GM23248 (cell line): ENCODE measurements around the gene A1BG. TPM values are rescaled to one million over a fixed set of nuclear protein-coding genes. Genes with fewer than 3 reads are reported as not detected.

ENCODE experiments used
- DNase-seq: peaks from one replicate; pipeline ENCODE4 v3.0.0-alpha.2; 2015
- H2AFZ ChIP-seq: fragments of 200-600 bp; sonication (generic); 2 replicates; pipeline ENCODE4 v1.6.1; 2016; ENCODE audit warnings: antibody characterized with exemption
- H3F3A ChIP-seq: fragments of 200-600 bp; sonication (generic); 2 replicates; pipeline ENCODE4 v1.6.1; 2016; ENCODE audit warnings: mild to moderate bottlenecking, antibody characterized with exemption, mixed run types; ENCODE audit not compliant: insufficient read depth
- H3K27ac ChIP-seq: fragments of 200-600 bp; sonication (generic); 2 replicates; pipeline ENCODE4 v1.5.1; 2016; ENCODE audit warnings: mild to moderate bottlenecking
- H3K27me3 ChIP-seq: fragments of 200-600 bp; sonication (generic); replicated peaks from 2 replicates; pipeline ENCODE4 v1.6.1; 2016; ENCODE audit warnings: mild to moderate bottlenecking; ENCODE audit not compliant: insufficient read depth
- H3K36me3 ChIP-seq: fragments of 200-600 bp; sonication (generic); 2 replicates; pipeline ENCODE4 v1.6.1; 2016; ENCODE audit warnings: low read depth, mild to moderate bottlenecking
- H3K4me1 ChIP-seq: fragments of 200-600 bp; sonication (generic); 2 replicates; pipeline ENCODE4 v1.6.1; 2016; ENCODE audit warnings: mild to moderate bottlenecking; ENCODE audit not compliant: insufficient read depth
- H3K4me2 ChIP-seq: fragments of 200-600 bp; sonication (generic); one replicate; pipeline ENCODE4 v1.6.1; 2016; ENCODE audit warnings: mild to moderate bottlenecking; ENCODE audit not compliant: unreplicated experiment
- H3K4me3 ChIP-seq: fragments of 200-600 bp; sonication (generic); 2 replicates; pipeline ENCODE4 v1.5.1; 2016; ENCODE audit warnings: mild to moderate bottlenecking
- H3K79me2 ChIP-seq: fragments of 200-600 bp; sonication (generic); 2 replicates; pipeline ENCODE4 v1.6.1; 2016; ENCODE audit warnings: mild to moderate bottlenecking; ENCODE audit not compliant: insufficient read depth
- H3K9ac ChIP-seq: fragments of 200-600 bp; sonication (generic); 2 replicates; pipeline ENCODE4 v1.6.1; 2016; ENCODE audit warnings: mild to moderate bottlenecking
- H3K9me2 ChIP-seq: fragments of 200-600 bp; sonication (generic); 2 replicates; pipeline ENCODE4 v1.6.1; 2016; ENCODE audit warnings: mixed run types, mild to moderate bottlenecking, moderate library complexity; ENCODE audit not compliant: insufficient read depth
- H3K9me3 ChIP-seq: fragments of 200-600 bp; sonication (generic); one replicate; pipeline ENCODE4 v1.6.1; 2017; ENCODE audit warnings: low read depth
- H4K20me1 ChIP-seq: fragments of 200-600 bp; sonication (generic); 2 replicates; pipeline ENCODE4 v1.6.0; 2016; ENCODE audit not compliant: insufficient read depth
- EZH2 ChIP-seq: fragments of 200-600 bp; sonication (generic); IDR thresholded peaks from 2 replicates; pipeline ENCODE4 v1.6.1; 2018; ENCODE audit warnings: antibody characterized with exemption, mild to moderate bottlenecking; ENCODE audit not compliant: insufficient read depth, poor library complexity, severe bottlenecking
- EZH2phosphoT487 ChIP-seq: fragments of 200-600 bp; sonication (generic); IDR thresholded peaks from 2 replicates; pipeline ENCODE4 v1.6.1; 2018; ENCODE audit warnings: antibody characterized with exemption, moderate library complexity, mild to moderate bottlenecking, low read depth; ENCODE audit not compliant: insufficient read depth
- WGBS, 2 experiments: methylation state at CpG; one replicate each; pipeline ENCODE4 v1.1.6; 2015 to 2017; ENCODE audit warnings: low lambda C conversion rate in 2 of 2, low coverage in 1 of 2; ENCODE audit errors: missing lambda C conversion rate in 2 of 2; 5-methylcytosine and 5-hydroxymethylcytosine counted together
- in situ Hi-C: fragments of 300-500 bp; cut with MboI; formaldehyde crosslinking; loops from 2 replicates; pipeline ENCODE4 v1.15.0; 2020
- polyA plus RNA-seq: library from polyadenylated mRNA; unstranded; fragments of >200 nt; fragmentation: Nextera tagmentation; extraction: Ambion mirVana; gene quantifications from 2 replicates; pipeline ENCODE4 v1.2.1, GENCODE V29; 2016
- total RNA-seq: library from RNA; depleted of rRNA; stranded (reverse); fragments of >200 nt; shearing (Covaris generic); gene quantifications from 2 replicates; pipeline ENCODE4 v1.2.3, GENCODE V29; 2014

A1BG gene
- total and polyA plus RNA-seq, 2 experiments from 2014 or later = 22.0 to 31.3 TPM

- Histone ChIP-seq H3K4me3 (no peak overlapping the region), H3K9ac (no peak overlapping the region), H3K4me1 (no peaks in the 10 kb centered on the region), H3K4me2 (no peak overlapping the region), H3K9me2 (no peaks in the 10 kb centered on the region), H3K9me3 (no peaks in the 10 kb centered on the region), H3K27me3 (no peaks in the 10 kb centered on the region), H3K36me3 (peaks cover 25% of the 10 kb centered on the region; the same call in 1 of the 2 replicates), H3F3A (peaks cover 36% of the 10 kb centered on the region), H3K27ac (no peak overlapping the region), H2AFZ (no peak overlapping the region), H4K20me1 (peaks cover 6% of the 10 kb centered on the region; the same call in 1 of the 2 replicates), H3K79me2 (peaks cover 31% of the 10 kb centered on the region)
- no peak for TF ChIP-seq EZH2phosphoT487
- 66 to 72% methylated on average over 3 of the region's 3 CpGs for WGBS, 2 experiments
- DNase-seq = no peak
- in situ Hi-C loops = no loop called here
Observed at GRCh38 chr19:58394821-58395219, 41.5 kb upstream of the A1BG start.

DNA sequence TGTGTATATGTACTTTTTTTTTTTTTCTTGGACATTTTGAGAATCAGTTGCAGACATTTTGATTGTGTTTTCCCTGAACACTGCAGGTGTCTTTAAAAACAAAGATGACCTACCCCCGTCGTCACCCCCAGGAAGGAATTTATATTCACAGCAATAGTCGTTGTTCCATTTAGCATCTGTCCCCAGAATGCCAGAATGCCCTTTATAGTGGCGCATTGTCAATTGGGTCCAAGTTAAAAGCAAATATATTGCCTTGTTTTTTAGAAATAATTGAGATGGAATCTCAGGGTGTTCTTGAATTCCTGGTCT, 40.4 kb upstream of the A1BG start:
- WGBS, 2 experiments = 73 to 75% methylated on average over 4 of the region's 4 CpGs
- in situ Hi-C loops = no loop called here
- Histone ChIP-seq H3K9me2 (no peaks in the 10 kb centered on the region), H3K27ac (no peak overlapping the region), H3K4me2 (no peak overlapping the region), H4K20me1 (peaks cover 6% of the 10 kb centered on the region; the same call in 1 of the 2 replicates), H3K4me1 (peaks cover 6% of the 10 kb centered on the region; the same call in 1 of the 2 replicates), H3K79me2 (peaks cover 42% of the 10 kb centered on the region), H3K36me3 (peaks cover 31% of the 10 kb centered on the region), H3K9me3 (no peaks in the 10 kb centered on the region), H3F3A (peaks cover 36% of the 10 kb centered on the region), H3K27me3 (no peaks in the 10 kb centered on the region), H2AFZ (no peak overlapping the region), H3K9ac (no peak overlapping the region), H3K4me3 (no peak overlapping the region)
- no peak for DNase-seq
- TF ChIP-seq EZH2phosphoT487 (no peak), EZH2 (no peak)

GRCh38 chr19:58392945-58393724, 39.8 kb upstream of the A1BG start:
- no peak overlapping the region for H2AFZ ChIP-seq
- H3K9ac ChIP-seq = no peak overlapping the region
- H3K4me2 ChIP-seq = no peak overlapping the region
- no peak for DNase-seq
- H3K27ac ChIP-seq = no peak overlapping the region
- 93 to 96% methylated on average over 15 to 26 of the region's 26 CpGs for WGBS, 2 experiments
- peaks cover 48% of the 10 kb centered on the region for H3K79me2 ChIP-seq
- TF ChIP-seq EZH2phosphoT487 (no peak), EZH2 (no peak)
- in situ Hi-C loops = no loop called here
- H3K27me3 ChIP-seq = no peaks in the 10 kb centered on the region
- H3K9me2 ChIP-seq = no peaks in the 10 kb centered on the region
- peaks cover 9% of the 10 kb centered on the region; the same call in 1 of the 2 replicates for H3K4me1 ChIP-seq
- peaks cover 35% of the 10 kb centered on the region for H3K36me3 ChIP-seq
- peaks cover 6% of the 10 kb centered on the region; the same call in 1 of the 2 replicates for H4K20me1 ChIP-seq
- H3K4me3 ChIP-seq = no peak overlapping the region
- H3K9me3 ChIP-seq = no peaks in the 10 kb centered on the region
- peaks cover 36% of the 10 kb centered on the region for H3F3A ChIP-seq

DNA sequence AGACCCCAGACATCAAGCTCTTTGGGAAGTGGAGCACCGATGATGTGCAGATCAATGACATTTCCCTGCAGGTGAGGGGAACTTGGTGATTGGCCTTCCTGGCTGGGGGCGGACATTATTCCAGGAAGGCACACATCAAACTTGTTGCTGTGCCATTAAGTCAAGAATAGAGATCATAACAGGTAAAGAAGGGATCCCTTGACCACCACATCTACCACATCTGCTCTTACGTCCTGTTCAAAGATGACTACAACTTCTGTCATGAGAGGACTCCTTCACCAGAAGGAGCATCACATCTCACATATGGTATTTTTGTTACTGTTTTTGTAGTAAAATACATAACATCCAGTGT, 34.9 kb upstream of the A1BG start:
- H3K79me2 ChIP-seq = peaks cover 74% of the 10 kb centered on the region
- H3K9me2 ChIP-seq = no peaks in the 10 kb centered on the region
- H3K9me3 ChIP-seq = no peaks in the 10 kb centered on the region
- H3K4me3 ChIP-seq = peak overlapping the region; percentile 92
- peak overlapping the region; percentile 92 for H3K4me2 ChIP-seq
- H3K9ac ChIP-seq = peak overlapping the region; percentile 98
- peak overlapping the region; percentile 98; the same call in 1 of the 2 replicates for H3K27ac ChIP-seq
- peaks cover 6% of the 10 kb centered on the region; the same call in 1 of the 2 replicates for H4K20me1 ChIP-seq
- H2AFZ ChIP-seq = no peak overlapping the region
- H3F3A ChIP-seq = peaks cover 21% of the 10 kb centered on the region
- H3K36me3 ChIP-seq = peaks cover 26% of the 10 kb centered on the region
- H3K27me3 ChIP-seq = no peaks in the 10 kb centered on the region
- no peak for TF ChIP-seq EZH2phosphoT487
- WGBS, 2 experiments = 83 to 84% methylated on average over 3 of the region's 3 CpGs
- peak; percentile 24 for DNase-seq
- H3K4me1 ChIP-seq = peaks cover 21% of the 10 kb centered on the region
- in situ Hi-C loops = no loop called here
